Tibial nerve (tissue), 3 donors: ENCODE results near the gene MBOAT2.
"Not testable (repeated sequence)": the region's sequence is repeated elsewhere in the genome, so short reads cannot be mapped to it uniquely, and the experiment has no call there.

Experiments used
- EP300 ChIP-seq, 2 donors: sonication (generic); formaldehyde crosslinking; IDR thresholded peaks; one replicate each; pipeline ENCODE4 v1.6.1; 2017; ENCODE audit warnings: antibody characterized with exemption in 2 of 2, mild to moderate bottlenecking in 1 of 2
- POLR2A ChIP-seq, 2 donors: fragments of 450-650 bp; IDR thresholded peaks; one replicate each; pipeline ENCODE4 v1.6.1; 2017; ENCODE audit warnings: antibody characterized with exemption in 2 of 2, mild to moderate bottlenecking in 2 of 2, moderate library complexity in 2 of 2

- TF ChIP-seq POLR2A, EP300 (IDR thresholded peaks at IDR 0.05): not testable (repeated sequence)
Measured at GRCh38 chr2:8913767-8914166, 89.7 kb downstream of the MBOAT2 start.
